Measurements from ENCODE around the gene IL5RA.

IL5RA gene, protein sequence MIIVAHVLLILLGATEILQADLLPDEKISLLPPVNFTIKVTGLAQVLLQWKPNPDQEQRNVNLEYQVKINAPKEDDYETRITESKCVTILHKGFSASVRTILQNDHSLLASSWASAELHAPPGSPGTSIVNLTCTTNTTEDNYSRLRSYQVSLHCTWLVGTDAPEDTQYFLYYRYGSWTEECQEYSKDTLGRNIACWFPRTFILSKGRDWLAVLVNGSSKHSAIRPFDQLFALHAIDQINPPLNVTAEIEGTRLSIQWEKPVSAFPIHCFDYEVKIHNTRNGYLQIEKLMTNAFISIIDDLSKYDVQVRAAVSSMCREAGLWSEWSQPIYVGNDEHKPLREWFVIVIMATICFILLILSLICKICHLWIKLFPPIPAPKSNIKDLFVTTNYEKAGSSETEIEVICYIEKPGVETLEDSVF

GRCh38 chr3:3110299-3110630 lies at the start of gene IL5RA:
IL5RA (minus strand) TSS chr3:3110374; CDS start chr3:3104984, 5,390 bp downstream.
- FAIRE-seq, result no peak

DNA sequence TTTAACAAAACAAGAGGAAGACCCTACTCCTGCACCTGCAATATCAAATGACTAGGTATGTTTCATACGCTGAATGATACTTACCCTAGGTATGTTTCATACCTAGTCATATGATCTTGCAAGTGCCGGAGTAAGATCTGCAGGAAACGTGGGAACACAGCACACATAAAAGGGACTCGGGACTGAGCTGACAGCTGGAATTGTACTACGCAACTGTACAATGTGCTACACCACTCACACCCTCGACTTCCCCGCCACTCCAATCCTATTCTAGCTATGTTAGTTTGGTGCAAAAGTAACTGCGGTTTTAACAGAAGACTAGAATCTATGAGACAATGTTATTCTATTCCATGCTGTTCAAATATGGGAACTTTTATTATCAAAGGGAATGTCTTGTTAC lies 47.3 kb upstream of the IL5RA start:
- DNase-seq (ENCODE audit: insufficient read length, low spot score) (no peak), FAIRE-seq (no peak)
- TF ChIP-seq POLR2A (IDR thresholded peaks at IDR 0.05; ENCODE audit: low read depth, low read length), result no peak

More at GRCh38 chr3:3110299-3110630, at the start of gene IL5RA:
- no peak for TF ChIP-seq POLR2A (IDR thresholded peaks at IDR 0.05; ENCODE audit: low read depth, low read length)
- DNase-seq (ENCODE audit: insufficient read length, low spot score), result no peak

DNA sequence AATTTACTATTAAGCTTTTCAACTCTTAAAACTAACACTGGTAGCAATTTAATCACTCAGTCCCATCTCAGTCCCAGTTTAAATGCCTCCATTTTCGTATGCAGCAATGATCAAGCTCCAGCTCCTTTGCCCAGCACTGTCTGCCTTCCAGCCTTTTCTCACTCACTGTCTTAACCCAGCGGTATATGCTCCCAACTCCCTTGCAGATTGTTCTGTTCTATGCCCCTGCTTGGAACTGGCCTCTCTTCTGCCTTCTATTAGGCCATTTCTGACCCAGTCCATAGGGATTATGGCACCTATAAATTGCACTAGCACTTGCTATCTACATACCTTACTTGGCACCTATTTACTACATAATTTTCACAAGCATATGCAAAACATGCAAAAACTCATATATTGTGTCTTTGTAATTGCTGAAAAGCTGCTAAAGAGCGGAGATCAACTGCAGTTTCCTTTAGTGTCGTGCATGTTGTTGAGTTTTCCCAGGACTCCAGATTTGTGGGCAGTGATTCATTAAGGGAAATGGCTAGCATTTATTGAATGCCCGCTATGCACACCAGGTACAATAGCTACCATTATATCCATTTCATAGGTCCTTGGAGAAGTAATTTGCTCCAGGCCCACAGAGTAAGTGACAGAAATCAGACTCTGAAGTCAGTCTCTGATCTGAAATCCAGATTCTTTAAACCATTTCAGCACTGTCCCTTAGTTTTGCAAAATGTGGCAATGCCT lies 44.9 kb upstream of the IL5RA start:
- DNase-seq (ENCODE audit: insufficient read length, low spot score), result no peak
- TF ChIP-seq POLR2A (IDR thresholded peaks at IDR 0.05; ENCODE audit: low read depth, low read length), result no peak
- peak; percentile 6 for FAIRE-seq

GRCh38 chr3:3151513-3151912 lies 41.3 kb upstream of the IL5RA start:
- DNase-seq (ENCODE audit: insufficient read length, low spot score), result no peak
- FAIRE-seq, result no peak
- no peak for TF ChIP-seq POLR2A (IDR thresholded peaks at IDR 0.05; ENCODE audit: low read depth, low read length)

DNA sequence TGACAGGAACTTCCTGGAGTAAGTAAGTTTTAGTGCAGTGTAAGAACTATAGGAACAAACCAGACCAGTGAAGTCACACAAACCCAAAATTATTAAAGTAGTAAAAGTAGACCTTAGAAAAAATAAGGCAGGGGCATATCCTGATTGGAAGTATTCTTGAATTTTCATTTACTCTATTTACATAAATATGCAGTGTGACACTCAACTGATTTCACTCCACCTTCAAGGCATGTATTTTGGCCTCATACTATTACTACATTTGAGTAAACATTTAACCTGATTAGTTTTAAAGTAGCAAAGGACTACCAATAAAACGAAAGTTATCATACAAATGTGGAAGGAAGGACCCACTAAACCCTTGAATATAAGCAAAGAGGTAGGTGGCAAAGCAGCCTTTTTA lies 39.4 kb upstream of the IL5RA start:
- no peak for TF ChIP-seq POLR2A (IDR thresholded peaks at IDR 0.05; ENCODE audit: low read depth, low read length)
- FAIRE-seq (no peak), DNase-seq (ENCODE audit: insufficient read length, low spot score) (no peak)

- DNase-seq (ENCODE audit: insufficient read length, low spot score) (no peak), FAIRE-seq (no peak)
- TF ChIP-seq POLR2A (IDR thresholded peaks at IDR 0.05; ENCODE audit: low read depth, low read length), result no peak
Measured at GRCh38 chr3:3145831-3146230, 35.7 kb upstream of the IL5RA start.

- FAIRE-seq (no peak), DNase-seq (ENCODE audit: insufficient read length, low spot score) (no peak)
- TF ChIP-seq POLR2A (IDR thresholded peaks at IDR 0.05; ENCODE audit: low read depth, low read length), result no peak
Measured at GRCh38 chr3:3141939-3142338, 31.8 kb upstream of the IL5RA start.

GRCh38 chr3:3137526-3137925 lies 27.4 kb upstream of the IL5RA start:
- no peak for TF ChIP-seq POLR2A (IDR thresholded peaks at IDR 0.05; ENCODE audit: low read depth, low read length)
- DNase-seq (ENCODE audit: insufficient read length, low spot score) (no peak), FAIRE-seq (no peak)

GRCh38 chr3:3134750-3135448 lies 24.7 kb upstream of the IL5RA start:
- FAIRE-seq (peak; percentile 55), DNase-seq (ENCODE audit: insufficient read length, low spot score) (no peak)
- TF ChIP-seq POLR2A (IDR thresholded peaks at IDR 0.05; ENCODE audit: low read depth, low read length), result no peak

DNA sequence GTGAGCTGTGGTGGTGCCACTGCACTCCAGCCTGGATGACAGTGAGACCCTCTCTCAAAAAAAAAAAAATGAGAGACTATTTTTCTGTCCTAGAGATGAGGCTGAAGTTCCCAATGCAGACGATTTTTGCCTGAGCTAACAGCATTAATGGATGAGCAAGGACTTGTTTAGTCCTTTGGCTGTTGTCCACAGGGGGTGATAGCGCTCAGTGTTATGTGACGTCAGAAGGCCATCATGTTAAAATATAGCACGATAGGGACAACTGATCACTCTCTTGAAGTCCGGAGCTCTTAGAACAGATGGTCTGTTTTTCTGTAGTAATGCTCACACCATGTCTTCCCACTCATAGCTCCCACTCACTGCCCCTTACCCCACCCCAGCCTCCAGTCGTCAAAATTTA lies 23.3 kb upstream of the IL5RA start:
- FAIRE-seq (no peak), DNase-seq (ENCODE audit: insufficient read length, low spot score) (no peak)
- TF ChIP-seq POLR2A (IDR thresholded peaks at IDR 0.05; ENCODE audit: low read depth, low read length), result no peak

DNA sequence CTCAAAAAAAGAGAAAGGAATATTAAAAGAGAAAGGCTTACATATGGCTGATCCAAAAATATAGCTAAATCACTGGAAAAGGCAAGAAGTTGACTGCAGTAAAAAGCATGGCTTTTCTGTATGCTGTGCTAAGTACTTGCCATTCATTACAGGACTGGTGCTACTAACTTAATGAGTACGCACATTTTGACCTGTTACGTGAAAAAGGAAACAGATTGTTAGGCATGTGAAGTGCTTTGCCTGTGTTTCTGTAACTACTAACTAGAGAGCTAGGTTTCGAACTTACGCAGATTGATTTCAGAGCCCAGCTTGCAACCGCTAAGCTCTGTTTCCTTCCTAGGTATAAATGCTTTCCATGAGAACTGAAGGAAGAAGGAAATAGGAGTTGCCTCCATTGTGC lies 19.4 kb upstream of the IL5RA start:
- no peak for DNase-seq (ENCODE audit: insufficient read length, low spot score)
- FAIRE-seq, result no peak
- no peak for TF ChIP-seq POLR2A (IDR thresholded peaks at IDR 0.05; ENCODE audit: low read depth, low read length)

- DNase-seq (ENCODE audit: insufficient read length, low spot score) (no peak), FAIRE-seq (no peak)
- no peak for TF ChIP-seq POLR2A (IDR thresholded peaks at IDR 0.05; ENCODE audit: low read depth, low read length)
Measured at GRCh38 chr3:3127432-3128010, 17.3 kb upstream of the IL5RA start.

DNA sequence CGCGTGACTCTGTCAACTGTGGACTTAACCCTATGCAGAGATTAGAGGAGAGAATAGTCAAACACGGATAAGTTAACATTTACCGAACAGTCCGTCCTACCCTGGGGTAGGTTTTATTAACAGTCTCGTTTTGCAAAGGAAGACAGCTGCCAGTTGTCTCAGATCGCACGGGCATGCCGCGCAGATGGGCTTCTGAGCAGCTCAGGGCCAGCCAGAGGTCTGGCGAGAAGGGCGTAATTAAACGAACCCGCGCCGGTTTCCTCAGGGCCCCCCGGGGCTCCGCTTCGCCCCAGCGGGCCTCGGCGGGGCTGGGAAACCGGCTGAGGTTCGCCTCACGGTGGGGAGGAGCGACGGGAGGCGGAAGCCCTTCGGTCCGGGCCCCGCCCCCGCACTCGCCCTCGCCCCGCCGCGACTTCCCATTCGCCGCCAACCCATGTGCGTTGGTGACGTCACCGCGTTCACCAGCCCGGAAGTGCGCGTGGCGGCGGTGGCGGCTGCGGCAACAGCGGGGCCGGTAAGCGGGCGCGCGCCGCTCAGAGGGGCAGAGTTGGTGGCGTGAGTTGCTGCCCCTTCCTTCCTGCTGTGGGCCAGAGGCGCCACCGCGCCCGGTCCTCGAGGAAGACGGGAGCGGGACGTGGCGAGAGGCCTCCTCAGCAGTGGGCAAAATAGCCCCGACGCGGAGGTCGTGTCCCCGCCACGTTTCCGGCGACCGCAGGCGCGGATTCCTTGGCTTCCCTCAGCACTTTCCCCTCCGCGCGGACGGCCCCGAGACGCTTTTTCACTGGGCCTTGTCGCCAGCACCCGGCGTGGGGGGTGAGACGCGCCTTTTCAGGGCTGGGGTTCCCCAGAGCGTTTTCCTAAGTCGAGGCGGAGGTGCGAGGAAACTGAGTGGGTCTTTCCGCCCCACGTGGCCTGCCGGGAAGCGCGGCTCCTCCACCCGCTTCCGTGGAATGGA lies 16.6 kb upstream of the IL5RA start, which contains the start of gene TRNT1:
Gene TRNT1, plus strand, starts transcription at position 464 of the 955 bp plus-strand sequence. CDS start 2,101 bp downstream, outside the sequence.
- TF ChIP-seq POLR2A (IDR thresholded peaks at IDR 0.05; ENCODE audit: low read depth, low read length), result peak; percentile 92
- DNase-seq (ENCODE audit: insufficient read length, low spot score) (peak; percentile 88), FAIRE-seq (no peak)

Data from H54 (cell line).